Activated T-cell treated with anti-CD3 and anti-CD28 coated beads, Interleukin-2, amount 50 U/mL, for 24 hours (primary cell): Measurements from ENCODE around the gene C6orf141.

ENCODE experiments used
- DNase-seq: peaks from one replicate; pipeline ENCODE4 v3.0.0-alpha.2; 2020
- H3K27ac Mint-ChIP-seq: 2 replicates; pipeline ENCODE4 v1.8.0; 2020; ENCODE audit warnings: mild to moderate bottlenecking, mixed read lengths
- H3K27me3 Mint-ChIP-seq: 2 replicates; pipeline ENCODE4 v1.8.0; 2020; ENCODE audit warnings: mixed read lengths
- H3K36me3 Mint-ChIP-seq: 2 replicates; pipeline ENCODE4 v1.8.0; 2020; ENCODE audit warnings: low read depth, mixed read lengths
- H3K4me1 Mint-ChIP-seq: 2 replicates; pipeline ENCODE4 v1.8.0; 2020; ENCODE audit warnings: low read depth, mixed read lengths
- H3K4me3 Mint-ChIP-seq: 2 replicates; pipeline ENCODE4 v1.8.0; 2020; ENCODE audit warnings: mild to moderate bottlenecking, moderate library complexity, mixed read lengths
- H3K9me3 Mint-ChIP-seq: 2 replicates; pipeline ENCODE4 v1.8.0; 2020; ENCODE audit warnings: mixed read lengths

Gene C6orf141

GRCh38 chr6:49549691-49550491, 577 bp upstream of the C6orf141 start:
- Mint-ChIP-seq H3K36me3 (no peaks in the 10 kb centered on the region), H3K9me3 (no peaks in the 10 kb centered on the region), H3K4me3 (peak overlapping the region; percentile 69), H3K4me1 (peaks cover 27% of the 10 kb centered on the region), H3K27me3 (peaks cover 54% of the 10 kb centered on the region), H3K27ac (no peak overlapping the region)
- DNase-seq = no peak

- Mint-ChIP-seq H3K4me1 (peaks cover 27% of the 10 kb centered on the region), H3K4me3 (peak overlapping the region; percentile 69), H3K27ac (no peak overlapping the region), H3K27me3 (peaks cover 55% of the 10 kb centered on the region), H3K9me3 (no peaks in the 10 kb centered on the region), H3K36me3 (no peaks in the 10 kb centered on the region)
- peak; percentile 40 for DNase-seq
Observed at GRCh38 chr6:49551078-49551865, 804 bp downstream of the C6orf141 start.

GRCh38 chr6:49551866-49552129, 1.3 kb downstream of the C6orf141 start:
- peaks cover 55% of the 10 kb centered on the region for H3K27me3 Mint-ChIP-seq
- peak overlapping the region; percentile 69 for H3K4me3 Mint-ChIP-seq
- DNase-seq = no peak
- H3K9me3 Mint-ChIP-seq = no peaks in the 10 kb centered on the region
- no peaks in the 10 kb centered on the region for H3K36me3 Mint-ChIP-seq
- H3K27ac Mint-ChIP-seq = no peak overlapping the region
- peaks cover 27% of the 10 kb centered on the region for H3K4me1 Mint-ChIP-seq

- Mint-ChIP-seq H3K27me3 (peaks cover 52% of the 10 kb centered on the region), H3K4me3 (no peak overlapping the region), H3K27ac (no peak overlapping the region), H3K4me1 (peaks cover 27% of the 10 kb centered on the region), H3K36me3 (no peaks in the 10 kb centered on the region), H3K9me3 (no peaks in the 10 kb centered on the region)
- DNase-seq = no peak
Observed at GRCh38 chr6:49552596-49552995, 2.1 kb downstream of the C6orf141 start.

- H3K36me3 Mint-ChIP-seq = no peaks in the 10 kb centered on the region
- peaks cover 52% of the 10 kb centered on the region for H3K27me3 Mint-ChIP-seq
- no peak overlapping the region for H3K27ac Mint-ChIP-seq
- H3K4me1 Mint-ChIP-seq = peaks cover 27% of the 10 kb centered on the region
- DNase-seq = no peak
- no peaks in the 10 kb centered on the region for H3K9me3 Mint-ChIP-seq
- no peak overlapping the region for H3K4me3 Mint-ChIP-seq
Observed at GRCh38 chr6:49553384-49553783, 2.9 kb downstream of the C6orf141 start.

- Mint-ChIP-seq H3K9me3 (no peaks in the 10 kb centered on the region), H3K27ac (no peak overlapping the region), H3K4me3 (no peak overlapping the region), H3K36me3 (no peaks in the 10 kb centered on the region), H3K4me1 (peaks cover 20% of the 10 kb centered on the region), H3K27me3 (peaks cover 29% of the 10 kb centered on the region)
- no peak for DNase-seq
Observed at GRCh38 chr6:49555951-49556350, 5.5 kb downstream of the C6orf141 start.

GRCh38 chr6:49556429-49556837, 6.0 kb downstream of the C6orf141 start:
- no peaks in the 10 kb centered on the region for H3K9me3 Mint-ChIP-seq
- H3K27me3 Mint-ChIP-seq = peaks cover 24% of the 10 kb centered on the region
- H3K4me3 Mint-ChIP-seq = no peak overlapping the region
- H3K4me1 Mint-ChIP-seq = peaks cover 15% of the 10 kb centered on the region
- H3K27ac Mint-ChIP-seq = no peak overlapping the region
- no peaks in the 10 kb centered on the region for H3K36me3 Mint-ChIP-seq
- DNase-seq = no peak

- H3K27ac Mint-ChIP-seq = no peak overlapping the region
- no peak for DNase-seq
- H3K4me3 Mint-ChIP-seq = no peak overlapping the region
- H3K4me1 Mint-ChIP-seq = peaks cover 10% of the 10 kb centered on the region
- no peaks in the 10 kb centered on the region for H3K9me3 Mint-ChIP-seq
- H3K36me3 Mint-ChIP-seq = no peaks in the 10 kb centered on the region
- peaks cover 20% of the 10 kb centered on the region for H3K27me3 Mint-ChIP-seq
Observed at GRCh38 chr6:49557177-49557576, 6.7 kb downstream of the C6orf141 start.

- peaks cover 6% of the 10 kb centered on the region for H3K4me1 Mint-ChIP-seq
- H3K9me3 Mint-ChIP-seq = no peaks in the 10 kb centered on the region
- DNase-seq = no peak
- no peak overlapping the region for H3K4me3 Mint-ChIP-seq
- no peaks in the 10 kb centered on the region for H3K36me3 Mint-ChIP-seq
- no peak overlapping the region for H3K27ac Mint-ChIP-seq
- H3K27me3 Mint-ChIP-seq = peaks cover 14% of the 10 kb centered on the region
Observed at GRCh38 chr6:49558238-49558637, 7.8 kb downstream of the C6orf141 start.

- Mint-ChIP-seq H3K27me3 (peaks cover 15% of the 10 kb centered on the region), H3K27ac (no peak overlapping the region), H3K4me1 (no peaks in the 10 kb centered on the region), H3K36me3 (no peaks in the 10 kb centered on the region), H3K4me3 (no peak overlapping the region), H3K9me3 (no peaks in the 10 kb centered on the region)
- no peak for DNase-seq
Observed at GRCh38 chr6:49563006-49563886, 12.8 kb downstream of the C6orf141 start.

- H3K4me3 Mint-ChIP-seq = no peak overlapping the region
- H3K9me3 Mint-ChIP-seq = no peaks in the 10 kb centered on the region
- H3K27me3 Mint-ChIP-seq = peaks cover 15% of the 10 kb centered on the region
- no peak overlapping the region for H3K27ac Mint-ChIP-seq
- DNase-seq = no peak
- no peaks in the 10 kb centered on the region for H3K36me3 Mint-ChIP-seq
- H3K4me1 Mint-ChIP-seq = no peaks in the 10 kb centered on the region
Observed at GRCh38 chr6:49564552-49564951, 14.1 kb downstream of the C6orf141 start.

- Mint-ChIP-seq H3K4me1 (no peaks in the 10 kb centered on the region), H3K27ac (no peak overlapping the region), H3K36me3 (no peaks in the 10 kb centered on the region), H3K27me3 (peaks cover 15% of the 10 kb centered on the region), H3K9me3 (no peaks in the 10 kb centered on the region), H3K4me3 (no peak overlapping the region)
- no peak for DNase-seq
Observed at GRCh38 chr6:49565261-49565660, 14.8 kb downstream of the C6orf141 start.

GRCh38 chr6:49565855-49566254, 15.4 kb downstream of the C6orf141 start:
- H3K27ac Mint-ChIP-seq = no peak overlapping the region
- H3K4me3 Mint-ChIP-seq = no peak overlapping the region
- H3K27me3 Mint-ChIP-seq = peaks cover 15% of the 10 kb centered on the region
- H3K36me3 Mint-ChIP-seq = no peaks in the 10 kb centered on the region
- DNase-seq = no peak
- H3K4me1 Mint-ChIP-seq = no peaks in the 10 kb centered on the region
- no peaks in the 10 kb centered on the region for H3K9me3 Mint-ChIP-seq

- Mint-ChIP-seq H3K9me3 (no peaks in the 10 kb centered on the region), H3K27me3 (peaks cover 2% of the 10 kb centered on the region), H3K4me1 (no peaks in the 10 kb centered on the region), H3K36me3 (no peaks in the 10 kb centered on the region), H3K27ac (no peak overlapping the region), H3K4me3 (no peak overlapping the region)
- DNase-seq = no peak
Observed at GRCh38 chr6:49570474-49571079, 20.1 kb downstream of the C6orf141 start.
